HG02588 (cell line): ENCODE measurements around the gene MYRF.

Experiments used
- ATAC-seq: cut with Tn5 transposase; IDR thresholded peaks from one replicate; pipeline ENCODE4 v1.9.1; 2021; ENCODE audit warnings: mild to moderate bottlenecking, moderate library complexity; ENCODE audit not compliant: unreplicated experiment

Gene MYRF

DNA sequence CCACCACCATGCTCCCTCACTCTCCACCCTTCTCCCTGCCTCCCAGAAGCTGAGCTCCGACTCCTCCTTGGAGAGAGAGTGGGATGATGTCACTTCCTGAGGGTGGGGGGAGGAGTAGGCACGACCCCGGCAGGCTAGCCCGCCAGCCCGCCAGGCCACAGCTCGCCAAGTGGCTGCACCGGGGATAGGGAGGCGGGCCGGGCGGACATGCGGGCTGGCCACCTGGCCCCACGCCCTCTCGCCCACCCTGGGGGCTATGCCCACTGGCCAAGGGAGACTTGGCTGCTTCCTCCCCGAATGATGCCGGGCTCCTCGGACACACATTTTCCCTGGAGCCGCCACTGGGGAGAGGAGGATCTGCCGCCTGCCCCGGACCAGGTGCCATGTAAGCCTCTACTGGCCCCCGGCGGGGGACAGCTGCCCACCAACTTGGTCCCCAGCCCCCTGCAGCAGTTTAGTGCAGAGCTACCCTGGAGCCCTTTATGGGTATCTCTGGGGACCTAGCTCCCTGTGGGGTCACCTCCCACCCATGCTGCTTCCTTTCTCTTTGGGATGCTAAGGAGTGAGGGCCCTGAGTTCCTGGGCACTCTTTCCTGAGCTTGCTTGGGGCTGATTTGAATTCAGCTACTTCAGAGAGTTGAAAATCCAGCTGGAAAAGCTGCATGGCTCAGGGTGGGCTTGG is 33.7 kb upstream of the MYRF start:
- ATAC-seq, result no peak

- no peak for ATAC-seq
Observed at GRCh38 chr11:61719978-61720377, 32.5 kb upstream of the MYRF start.

DNA sequence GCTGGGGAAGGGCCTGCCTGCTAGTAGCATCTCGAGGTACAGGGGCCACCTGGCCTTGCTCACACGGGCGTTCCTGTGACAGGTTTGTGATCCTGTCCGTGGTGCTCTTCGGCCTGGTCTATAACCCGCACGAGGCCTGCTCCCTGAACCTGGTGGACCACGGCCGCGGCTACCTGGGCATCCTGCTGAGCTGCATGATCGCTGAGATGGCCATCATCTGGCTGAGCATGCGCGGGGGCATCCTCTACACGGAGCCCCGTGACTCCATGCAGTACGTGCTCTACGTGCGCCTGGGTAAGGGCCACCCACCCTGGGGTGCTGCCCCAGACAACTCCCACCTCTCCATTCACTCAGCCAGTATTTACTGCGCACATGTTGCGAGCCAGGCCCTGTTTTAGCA is 31.8 kb upstream of the MYRF start:
- ATAC-seq, result no peak

DNA sequence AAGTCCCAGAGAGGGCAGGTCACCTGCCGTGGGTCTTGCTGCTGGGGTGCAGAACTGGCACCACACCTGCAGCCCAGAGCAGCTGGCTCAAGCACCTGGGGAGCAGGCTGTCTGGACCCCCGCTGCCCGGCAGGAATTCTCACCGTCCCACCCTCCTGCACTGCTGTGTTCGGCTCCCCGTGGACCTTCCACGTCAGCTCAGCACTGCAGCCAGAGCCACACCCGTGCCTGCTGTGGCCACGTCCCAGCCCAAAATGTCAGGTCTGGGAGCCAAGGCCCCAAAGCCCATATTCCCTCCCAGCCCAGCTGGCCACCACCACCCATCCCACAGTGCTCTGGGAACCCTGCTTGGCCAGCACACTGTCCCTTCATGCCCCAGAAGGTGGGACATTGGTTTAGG is 28.0 kb upstream of the MYRF start:
- ATAC-seq, result no peak

DNA sequence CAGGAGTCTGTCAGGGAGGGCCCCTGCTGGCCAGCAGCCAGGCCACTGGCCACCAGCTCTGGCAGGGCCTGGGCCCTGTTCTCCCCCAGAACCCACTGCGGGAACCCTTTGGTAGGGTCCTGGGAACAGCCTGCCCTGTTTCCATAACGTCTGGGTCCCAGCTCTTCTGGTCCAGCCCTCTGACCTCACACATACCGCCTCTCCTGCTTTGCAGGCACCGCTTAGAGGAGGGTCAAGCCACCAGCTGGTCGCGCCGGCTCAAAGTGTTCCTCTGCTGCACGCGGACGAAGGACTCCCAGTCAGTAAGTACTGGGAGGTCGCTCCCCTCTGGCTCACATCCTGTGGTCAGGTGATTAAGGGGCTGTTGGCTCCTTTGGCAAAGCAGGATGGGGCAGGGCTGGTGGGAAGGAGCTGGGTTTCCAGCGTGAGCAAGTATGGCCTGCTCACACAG is 26.6 kb upstream of the MYRF start:
- ATAC-seq, result no peak

- ATAC-seq, result no peak
Observed at GRCh38 chr11:61726775-61727174, 25.7 kb upstream of the MYRF start.

GRCh38 chr11:61727401-61727811 is 25.0 kb upstream of the MYRF start:
- no peak for ATAC-seq

- no peak for ATAC-seq
Observed at GRCh38 chr11:61728066-61728939, 24.1 kb upstream of the MYRF start.

DNA sequence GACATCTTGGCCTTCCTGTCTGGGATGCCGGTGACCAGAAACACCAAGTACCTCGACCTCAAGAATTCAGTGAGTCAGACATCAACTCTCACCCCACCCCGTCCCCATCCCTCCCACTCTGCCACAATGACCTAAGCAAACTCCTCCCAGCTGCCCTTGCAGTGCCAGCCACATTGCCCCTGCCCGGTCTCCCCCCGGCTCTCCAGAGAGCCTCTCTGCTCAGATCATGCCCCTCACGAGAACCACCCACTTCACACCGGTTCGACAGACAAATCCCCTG is 23.6 kb upstream of the MYRF start:
- ATAC-seq, result no peak

DNA sequence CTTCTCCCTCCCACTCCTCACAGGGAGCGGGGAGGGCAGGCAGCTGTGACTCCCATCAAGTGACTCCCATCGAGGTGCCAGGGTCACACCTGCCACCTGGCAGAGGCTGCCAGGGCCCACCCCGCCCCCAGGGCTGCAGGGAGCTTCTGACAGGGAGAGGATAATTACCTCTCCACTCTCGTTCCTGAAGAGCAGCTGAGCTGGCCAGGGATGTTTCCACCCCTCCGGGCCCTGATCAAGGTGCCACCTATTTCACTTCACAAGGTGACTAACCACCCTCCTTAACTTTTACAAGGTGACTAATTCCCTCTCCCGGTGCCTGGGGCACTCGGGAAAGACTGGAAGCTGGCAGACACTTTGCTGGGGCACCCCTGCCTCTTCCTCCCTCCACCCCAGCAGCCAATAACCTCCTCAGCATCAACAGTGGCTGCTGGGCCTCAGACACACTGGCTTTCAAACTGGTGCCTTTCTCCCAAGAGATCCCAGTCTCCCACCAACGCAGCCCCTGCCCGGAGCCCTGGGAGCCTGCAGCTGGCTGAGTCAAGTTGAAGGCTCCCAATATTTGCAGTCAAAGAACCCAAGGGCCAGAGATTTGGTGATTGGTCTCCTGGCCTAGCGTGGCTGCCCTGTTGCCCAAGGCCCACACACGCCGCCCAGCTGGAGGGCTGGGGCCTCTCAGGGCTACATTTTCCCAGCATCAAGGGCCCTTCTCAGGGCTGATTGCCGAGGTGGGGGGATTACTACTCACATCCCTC is 22.0 kb upstream of the MYRF start:
- ATAC-seq, result no peak

DNA sequence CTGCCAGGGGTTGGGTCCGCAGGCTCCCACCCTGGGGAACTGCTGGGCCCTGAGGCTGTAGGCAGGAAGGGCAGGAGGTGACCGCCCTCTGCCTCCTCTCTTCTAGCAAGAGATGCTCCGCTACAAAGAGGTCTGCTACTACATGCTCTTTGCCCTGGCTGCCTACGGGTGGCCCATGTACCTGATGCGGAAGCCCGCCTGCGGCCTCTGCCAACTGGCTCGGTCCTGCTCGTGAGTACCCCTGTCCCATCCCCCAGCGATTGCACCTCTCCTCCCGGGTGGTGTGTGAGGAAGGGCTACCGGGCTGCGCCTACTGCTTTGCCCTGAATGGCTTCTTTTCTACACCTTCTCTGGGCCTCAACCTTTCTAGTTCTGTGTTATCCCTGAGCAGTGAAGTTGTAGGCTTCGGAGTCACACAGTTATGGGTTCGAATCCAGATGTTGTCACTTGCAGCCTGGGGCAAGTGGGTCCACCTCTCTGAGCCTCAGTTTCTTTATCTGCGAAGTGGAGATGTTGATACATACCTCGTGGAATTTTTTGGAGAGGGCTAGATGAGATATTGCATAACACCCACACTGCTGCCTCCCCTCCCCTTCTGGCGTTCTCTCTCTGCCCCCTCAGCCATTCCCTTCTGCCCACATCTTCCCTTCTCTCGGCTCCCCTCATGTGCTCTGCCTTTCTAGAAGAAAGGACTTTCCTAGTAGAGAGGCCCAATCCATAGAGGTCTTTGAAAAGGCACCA is 21.1 kb upstream of the MYRF start:
- ATAC-seq, result no peak

DNA sequence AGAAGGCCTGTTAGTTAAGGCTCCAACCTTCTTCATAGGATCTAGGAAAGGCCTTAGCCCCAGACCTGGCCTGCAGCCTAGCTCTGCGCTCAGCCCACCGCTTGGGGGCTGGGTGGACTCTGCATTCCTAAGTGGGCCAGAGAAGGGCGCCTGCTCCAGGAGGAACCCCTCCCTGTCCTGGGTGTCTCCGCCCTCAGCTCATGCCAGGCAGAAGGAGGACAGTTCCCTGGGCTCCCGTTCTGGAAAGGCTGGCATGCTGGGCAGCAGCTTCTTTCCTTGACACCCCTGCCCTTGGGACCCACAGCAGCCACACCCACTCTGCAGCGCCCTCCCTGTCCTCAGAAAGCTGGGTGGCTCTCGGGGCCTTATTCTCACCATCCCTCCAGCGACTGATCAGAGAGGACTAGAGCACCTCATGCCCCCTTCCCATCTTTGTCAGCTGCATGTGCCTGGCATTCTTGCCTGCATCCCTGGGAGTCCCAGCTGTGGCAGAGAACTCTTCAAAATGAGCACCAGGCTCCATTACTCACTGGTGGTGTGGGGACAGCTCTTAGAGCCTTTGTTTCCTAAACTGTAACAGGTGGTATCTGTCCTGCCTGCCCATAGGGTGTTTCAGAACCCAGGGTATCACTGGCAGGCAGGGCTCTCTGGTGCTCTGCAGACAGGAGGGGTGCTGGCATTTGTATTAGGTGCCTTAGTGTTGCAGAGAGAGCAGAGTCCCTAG is 20.3 kb upstream of the MYRF start:
- no peak for ATAC-seq

DNA sequence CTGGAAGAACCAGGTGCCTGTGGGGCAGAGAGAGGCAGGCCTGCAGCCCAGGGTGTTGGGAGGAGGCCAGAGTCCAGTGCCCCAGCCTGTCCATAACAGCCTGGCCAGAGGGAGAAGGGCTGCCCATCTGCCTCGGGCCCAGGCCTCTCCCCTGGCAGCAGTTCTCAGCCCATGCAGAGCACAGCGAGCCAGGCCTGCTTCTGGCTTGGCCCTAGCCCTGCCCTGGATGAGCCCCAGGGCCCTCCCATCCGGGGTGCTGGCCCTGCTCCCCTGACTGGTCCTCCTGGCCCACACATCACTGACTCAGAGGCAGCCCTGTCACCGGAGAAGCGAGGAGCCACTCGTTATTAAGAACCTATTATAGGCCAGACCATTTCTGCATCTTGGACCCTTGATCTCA is 19.7 kb upstream of the MYRF start:
- no peak for ATAC-seq

DNA sequence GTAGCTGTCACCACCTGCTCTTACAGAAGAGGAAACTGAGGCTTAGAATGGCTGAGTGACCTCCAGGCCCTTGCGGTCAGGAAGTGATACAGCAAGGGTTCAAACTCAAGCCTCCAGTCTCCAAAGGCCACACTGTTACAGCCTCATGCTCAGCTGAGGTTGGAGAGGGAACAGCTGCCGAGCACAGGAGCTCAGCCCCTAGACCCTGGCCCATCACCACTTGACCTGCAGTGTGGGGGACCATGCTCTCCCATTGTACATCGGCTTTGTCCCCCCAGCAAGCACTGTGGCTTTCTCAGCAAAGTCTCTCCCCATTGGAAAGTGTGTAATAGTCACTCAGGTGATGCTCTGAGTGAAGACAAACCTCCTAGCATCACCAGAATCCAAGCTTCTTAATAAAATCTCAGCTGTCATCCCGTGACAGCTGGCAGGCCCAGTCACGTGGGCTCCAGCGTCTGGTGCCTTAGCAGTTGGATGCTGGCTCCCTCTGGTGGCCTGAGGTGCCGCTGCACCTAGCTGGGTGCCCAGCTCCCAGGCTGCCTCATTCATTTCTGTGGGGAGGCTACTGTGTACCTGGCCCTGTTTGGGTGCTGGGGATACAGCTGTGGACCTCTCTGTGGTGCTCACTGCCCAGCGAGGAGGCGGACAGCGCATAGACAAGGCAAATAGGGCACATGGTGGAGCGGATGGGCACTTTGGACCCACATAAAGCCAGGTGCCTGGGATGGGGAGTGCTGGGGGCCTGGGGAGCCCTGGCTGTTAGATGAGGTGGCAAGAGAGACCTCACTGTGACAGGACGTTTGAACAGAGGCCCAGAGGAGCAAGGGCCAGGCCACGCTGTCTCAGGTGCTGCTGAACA is 19.1 kb upstream of the MYRF start:
- peak; percentile 68 for ATAC-seq

GRCh38 chr11:61734767-61735166 is 17.7 kb upstream of the MYRF start:
- no peak for ATAC-seq

DNA sequence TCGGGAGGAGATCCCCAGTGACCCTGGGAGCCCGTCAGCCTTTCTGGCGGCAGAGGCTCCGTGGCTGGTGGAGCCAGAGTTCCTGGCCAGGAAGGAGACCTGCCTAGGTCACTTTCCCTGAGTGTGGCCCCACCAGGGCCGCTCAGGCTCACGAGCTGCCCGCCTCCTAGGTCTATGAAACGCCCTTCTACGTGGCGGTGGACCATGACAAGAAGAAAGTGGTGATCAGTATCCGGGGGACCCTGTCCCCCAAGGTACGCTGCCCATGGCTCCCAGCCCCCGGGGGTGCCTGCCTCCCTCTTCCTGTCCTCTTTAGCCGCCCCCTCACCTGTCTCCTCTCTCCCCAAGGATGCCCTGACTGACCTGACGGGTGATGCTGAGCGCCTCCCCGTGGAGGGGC is 17.0 kb upstream of the MYRF start:
- no peak for ATAC-seq

- no peak for ATAC-seq
Observed at GRCh38 chr11:61736310-61736709, 16.1 kb upstream of the MYRF start.

GRCh38 chr11:61737131-61737530 is 15.3 kb upstream of the MYRF start:
- no peak for ATAC-seq

DNA sequence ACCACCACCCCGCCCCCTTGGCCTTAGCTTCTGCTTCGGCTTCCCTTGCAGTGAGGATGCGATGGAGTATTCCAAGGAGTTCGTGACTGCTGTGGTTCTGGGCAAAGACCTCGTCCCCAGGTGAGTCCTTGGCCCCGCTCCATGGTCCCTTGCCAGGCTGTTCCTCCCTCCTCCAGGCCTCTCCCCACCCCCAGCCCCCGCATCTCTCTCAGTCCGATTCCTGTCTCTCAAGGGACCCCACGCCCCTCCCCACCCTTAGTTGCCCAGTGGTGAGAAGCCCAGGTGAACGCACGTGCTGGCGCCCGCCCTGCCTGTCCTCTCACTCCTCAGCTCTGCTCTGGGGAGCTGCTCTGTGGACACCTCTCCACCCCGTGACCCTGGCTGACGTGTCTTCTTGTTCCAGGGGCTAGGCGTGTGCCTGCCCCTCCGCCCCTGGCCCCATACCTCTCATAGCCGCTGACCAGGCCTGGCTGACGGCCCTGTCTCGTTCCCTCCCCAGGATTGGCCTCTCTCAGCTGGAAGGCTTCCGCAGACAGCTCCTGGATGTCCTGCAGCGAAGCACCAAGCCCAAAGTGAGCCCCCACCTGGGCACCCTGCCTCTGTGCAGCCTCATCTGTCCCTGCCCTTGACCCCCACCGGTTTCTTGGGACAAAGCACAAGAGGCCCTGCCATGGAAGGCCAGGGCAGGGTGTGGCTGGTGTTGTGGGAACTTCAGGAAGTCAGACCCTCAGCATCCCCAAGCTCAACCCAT is 14.6 kb upstream of the MYRF start:
- ATAC-seq, result no peak
